Measurements from ENCODE around the gene CAMTA1. TPM values are rescaled to one million over a fixed set of nuclear protein-coding genes. Genes with fewer than 3 reads are reported as not detected.
A peak's percentile ranks its signal among the peaks of the same experiment; 100 is the strongest.

The CAMTA1 gene
- total RNA-seq, 4 donors from 2014 or later, result 86.3 to 170 (median 132) TPM

GRCh38 chr1:7770669-7770996 is 985.4 kb downstream of the CAMTA1 start:
- peak overlapping the region; percentile 54 to 95 (median 92) for H3K27ac ChIP-seq
- H3K36me3 ChIP-seq, result peaks cover 0 to 29% of the 10 kb centered on the region in 2 donors
- TF ChIP-seq POLR2A (IDR thresholded peaks at IDR 0.05) (no peak), CTCF (IDR thresholded peaks at IDR 0.05) (no peak), POLR2AphosphoS5 (IDR thresholded peaks at IDR 0.05) (no peak), EP300 (IDR thresholded peaks at IDR 0.05) (no peak)
- H3K4me3 ChIP-seq, result peak overlapping the region; percentile 80 to 92
- ATAC-seq, result peak; percentile 34
- H3K27me3 ChIP-seq, result no peaks in the 10 kb centered on the region
- WGBS, 2 donors (ENCODE audit: low coverage in 1 of 2), result 22 to 31% methylated on average over 3 to 4 of the region's 6 CpGs
- H3K9me3 ChIP-seq, result no peaks in the 10 kb centered on the region
- H3K4me1 ChIP-seq, result peaks cover 3 to 38% (median 11%) of the 10 kb centered on the region in 3 donors

GRCh38 chr1:7770997-7771822 is 986.0 kb downstream of the CAMTA1 start, which contains the start of gene VAMP3:
Gene VAMP3 (plus strand): TSS chr1:7771296. CDS start chr1:7771384, 88 bp downstream.
- ATAC-seq, result peak; percentile 94
- peaks cover 0 to 33% of the 10 kb centered on the region in 2 donors for H3K36me3 ChIP-seq
- peaks cover 3 to 38% (median 11%) of the 10 kb centered on the region in 3 donors for H3K4me1 ChIP-seq
- no peaks in the 10 kb centered on the region for H3K27me3 ChIP-seq
- TF ChIP-seq EP300 (IDR thresholded peaks at IDR 0.05) (no peak), POLR2AphosphoS5 (IDR thresholded peaks at IDR 0.05) (peak; percentile 80), CTCF (IDR thresholded peaks at IDR 0.05) (no peak), POLR2A (IDR thresholded peaks at IDR 0.05) (peak; percentile 68 to 74)
- 3% methylated on average over 16 of the region's 97 CpGs; no CpG with 5 or more reads in 1 of the 2 donors for WGBS, 2 donors (ENCODE audit: low coverage in 1 of 2)
- peak within 1 kb of the TSS; percentile 80 to 92 for H3K4me3 ChIP-seq
- no peaks in the 10 kb centered on the region for H3K9me3 ChIP-seq
- peak within 1 kb of the TSS; percentile 81 to 95 (median 92) for H3K27ac ChIP-seq

GRCh38 chr1:7771823-7772299 is 986.6 kb downstream of the CAMTA1 start:
- 23 to 38% methylated on average over 2 to 4 of the region's 12 CpGs for WGBS, 2 donors (ENCODE audit: low coverage in 1 of 2)
- Histone ChIP-seq H3K4me3 (peak overlapping the region; percentile 80 to 92), H3K36me3 (peaks cover 0 to 37% of the 10 kb centered on the region in 2 donors), H3K27me3 (no peaks in the 10 kb centered on the region), H3K4me1 (peaks cover 3 to 38% (median 11%) of the 10 kb centered on the region in 3 donors), H3K27ac (peak overlapping the region; percentile 81 to 95 (median 92)), H3K9me3 (no peaks in the 10 kb centered on the region)
- TF ChIP-seq CTCF (IDR thresholded peaks at IDR 0.05) (no peak), POLR2AphosphoS5 (IDR thresholded peaks at IDR 0.05) (no peak), EP300 (IDR thresholded peaks at IDR 0.05) (no peak), POLR2A (IDR thresholded peaks at IDR 0.05) (no peak)
- ATAC-seq, result no peak

- no peak overlapping the region for H3K4me3 ChIP-seq
- H3K27me3 ChIP-seq, result no peaks in the 10 kb centered on the region
- ATAC-seq, result no peak
- no peak for TF ChIP-seq POLR2AphosphoS5 (IDR thresholded peaks at IDR 0.05)
- peaks cover 0 to 83% of the 10 kb centered on the region in 2 donors for H3K36me3 ChIP-seq
- WGBS, 2 donors (ENCODE audit: low coverage in 1 of 2), result 45% methylated on average over 3 of the region's 3 CpGs; no CpG with 5 or more reads in 1 of the 2 donors
- no peaks in the 10 kb centered on the region for H3K9me3 ChIP-seq
- peaks cover under 1 to 27% (median 2%) of the 10 kb centered on the region in 3 donors for H3K4me1 ChIP-seq
- no peak overlapping the region for H3K27ac ChIP-seq
Measured at GRCh38 chr1:7777591-7777990, 992.3 kb downstream of the CAMTA1 start.

- TF ChIP-seq CTCF (IDR thresholded peaks at IDR 0.05) (no peak), POLR2A (IDR thresholded peaks at IDR 0.05) (no peak), POLR2AphosphoS5 (IDR thresholded peaks at IDR 0.05) (no peak), EP300 (IDR thresholded peaks at IDR 0.05) (no peak)
- H3K36me3 ChIP-seq, result peaks cover 0 to 77% of the 10 kb centered on the region in 2 donors
Measured at GRCh38 chr1:7778133-7778628, 992.9 kb downstream of the CAMTA1 start.

More at GRCh38 chr1:7778133-7778628, 992.9 kb downstream of the CAMTA1 start:
- no peak overlapping the region for H3K4me3 ChIP-seq
- H3K27me3 ChIP-seq, result no peaks in the 10 kb centered on the region
- H3K27ac ChIP-seq, result no peak overlapping the region
- H3K9me3 ChIP-seq, result no peaks in the 10 kb centered on the region
- no peak for ATAC-seq
- peaks cover 0 to 27% (median 4%) of the 10 kb centered on the region in 3 donors for H3K4me1 ChIP-seq
- WGBS, 2 donors (ENCODE audit: low coverage in 1 of 2), result 92 to 100% methylated on average over 3 to 4 of the region's 4 CpGs
